Measurements from ENCODE around the gene NCSTN. TPM values are rescaled to one million over a fixed set of nuclear protein-coding genes. Genes with fewer than 3 reads are reported as not detected.

Gene NCSTN
- total RNA-seq, 1 donor from 2014 or later = 50.7 TPM

- DNase-seq (ENCODE audit: low read depth in 2 of 2) = no peak
Measured at GRCh38 chr1:160404094-160404493, 60.9 kb downstream of the NCSTN start.

GRCh38 chr1:160405331-160405877 is 62.2 kb downstream of the NCSTN start:
- no peak for DNase-seq (ENCODE audit: low read depth in 2 of 2)

DNA sequence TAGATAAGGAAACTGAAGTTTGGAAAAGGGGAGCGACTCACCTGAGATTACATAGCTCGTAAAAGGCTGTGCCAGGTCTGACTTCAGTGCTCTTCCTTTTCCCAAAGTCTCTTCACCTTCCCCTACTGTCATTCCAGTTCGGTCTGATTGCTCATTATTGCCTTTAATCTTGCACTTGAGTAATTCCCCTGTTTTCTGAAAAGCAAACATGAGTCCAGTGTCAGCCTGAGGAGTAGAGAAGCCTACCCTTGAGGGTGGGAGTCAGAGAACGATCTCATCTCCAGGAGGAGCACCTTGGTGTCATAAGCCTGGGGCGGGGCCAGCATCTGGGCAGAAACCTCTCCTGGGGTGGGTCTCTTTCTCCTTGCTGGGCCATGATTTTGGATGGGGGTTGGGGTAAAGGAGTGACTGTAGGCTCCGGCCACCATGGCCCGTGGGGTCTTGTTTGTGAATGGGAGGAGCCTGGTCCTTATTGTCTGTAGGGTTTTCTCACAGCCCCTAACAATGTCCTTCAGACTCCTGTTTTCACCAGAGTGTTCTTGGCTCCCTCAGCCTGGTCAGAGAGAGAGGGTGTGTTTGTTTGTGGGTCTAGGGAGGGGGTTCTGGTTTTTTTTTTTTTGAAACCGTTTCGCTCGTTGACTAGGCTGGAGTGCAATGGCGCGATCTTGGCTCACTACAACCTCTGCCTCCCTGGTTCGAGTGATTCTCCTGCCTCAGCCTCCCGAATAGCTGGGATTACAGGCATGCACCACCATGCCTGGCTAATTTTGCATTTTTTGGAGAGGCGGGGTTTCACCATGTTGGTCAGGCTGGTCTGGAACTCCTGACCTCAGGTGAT is 63.2 kb downstream of the NCSTN start:
- no peak for DNase-seq (ENCODE audit: low read depth in 2 of 2)

DNA sequence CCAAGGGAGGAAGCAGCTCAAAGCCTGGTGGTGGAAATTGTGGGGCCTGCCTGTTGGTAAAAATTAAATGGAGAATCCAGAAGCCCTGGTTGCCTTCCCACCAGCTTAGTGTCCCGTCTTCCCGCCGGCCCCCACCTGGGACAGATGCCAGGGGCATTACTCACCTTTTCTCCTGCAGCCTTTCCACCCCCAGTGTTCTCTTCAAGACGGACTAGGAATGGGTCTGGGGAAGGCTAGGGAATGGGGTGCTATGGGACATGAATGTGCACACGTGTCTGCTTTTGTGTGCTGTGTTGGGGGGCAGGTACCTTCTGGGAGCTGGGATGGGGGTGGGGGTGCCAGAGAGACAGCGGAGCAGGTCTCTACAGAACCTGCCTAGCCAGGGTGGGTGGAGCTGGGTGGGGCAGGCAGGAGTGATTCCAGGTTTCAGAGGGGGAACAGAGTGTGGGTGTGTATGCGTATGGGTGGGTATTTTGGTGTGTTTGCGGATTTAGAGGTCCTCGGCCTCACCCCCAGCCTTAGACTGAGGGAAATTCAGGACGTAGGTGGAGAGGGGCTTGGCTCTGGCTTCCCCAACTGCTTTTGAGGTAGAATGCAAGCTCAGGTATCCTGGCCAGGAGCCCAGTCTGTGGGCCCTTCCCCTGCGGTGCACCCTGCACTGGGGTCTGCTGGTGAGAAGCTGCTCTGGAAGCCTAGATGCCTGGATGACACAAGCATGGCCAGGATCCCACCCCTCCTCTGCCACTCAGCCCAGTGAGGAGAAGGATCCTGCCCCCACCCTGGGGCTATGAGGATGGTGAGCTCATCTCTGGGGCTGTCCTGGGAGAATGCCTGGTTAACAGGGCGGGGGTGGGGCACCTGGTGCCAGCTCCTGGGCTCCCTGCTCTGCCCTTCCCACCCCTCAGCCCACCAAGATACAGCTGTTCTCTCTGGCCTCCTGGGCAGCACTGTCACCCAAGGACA is 64.9 kb downstream of the NCSTN start:
- no peak for DNase-seq (ENCODE audit: low read depth in 2 of 2)

Other genes starting within 250 kb of the NCSTN start
- 5.6 and 9.2 TPM in 2 replicates for gene IGSF8, start 244.8 kb upstream of the NCSTN start, total RNA-seq
- not detected in 2 replicates for gene ATP1A2, start 227.6 kb upstream of the NCSTN start, total RNA-seq
- gene ATP1A4, start 191.8 kb upstream of the NCSTN start, total RNA-seq = not detected in 2 replicates
- not detected in 2 replicates for gene CASQ1, start 152.8 kb upstream of the NCSTN start, total RNA-seq
- 38.9 and 83.1 TPM in 2 replicates for gene PEA15, start 138.0 kb upstream of the NCSTN start, total RNA-seq
- gene DCAF8, start 80.8 kb upstream of the NCSTN start, total RNA-seq = 62.1 and 73.6 TPM in 2 replicates
- 24.9 and 29.3 TPM in 2 replicates for gene PEX19, start 58.2 kb upstream of the NCSTN start, total RNA-seq
- 214 and 248 TPM in 2 replicates for gene COPA, start 133 bp upstream of the NCSTN start, total RNA-seq
- gene NHLH1, start 23.7 kb downstream of the NCSTN start, total RNA-seq = under 0.01 TPM in 1 of 2 replicates, not detected in the other
- not detected in 2 replicates for gene VANGL2, start 57.2 kb downstream of the NCSTN start, total RNA-seq
- not detected in 2 replicates for gene SLAMF6, start 179.9 kb downstream of the NCSTN start, total RNA-seq
- not detected in 2 replicates for gene CD84, start 236.1 kb downstream of the NCSTN start, total RNA-seq

Data from dermis microvascular lymphatic vessel endothelial cell (primary cell).